Nephron (organoid): ENCODE results near the gene U2AF1L4.

Source experiments
- H3K27ac Mint-ChIP-seq, 3 experiments: 2 replicates each; pipeline ENCODE4 v1.8.0; 2020; ENCODE audit warnings: mixed read lengths in 3 of 3, mild to moderate bottlenecking in 2 of 3, moderate library complexity in 1 of 3
- H3K27me3 Mint-ChIP-seq: 2 replicates; pipeline ENCODE4 v1.8.0; 2021; ENCODE audit warnings: low read depth, mild to moderate bottlenecking, moderate library complexity, mixed read lengths
- H3K36me3 Mint-ChIP-seq: 2 replicates; pipeline ENCODE4 v1.8.0; 2020; ENCODE audit warnings: low read depth, mixed read lengths
- H3K4me1 Mint-ChIP-seq: 2 replicates; pipeline ENCODE4 v1.8.0; 2020; ENCODE audit warnings: mixed read lengths
- H3K4me3 Mint-ChIP-seq, 3 experiments: 2 replicates each; pipeline ENCODE4 v1.8.0; 2020; ENCODE audit warnings: mild to moderate bottlenecking in 3 of 3, mixed read lengths in 3 of 3, moderate library complexity in 2 of 3
- H3K9me3 Mint-ChIP-seq: 2 replicates; pipeline ENCODE4 v1.8.0; 2020; ENCODE audit warnings: mixed read lengths
- TF ChIP-seq, protein P1 (sequence below), 3 experiments: fragments of 200-600 bp; sonication (generic); IDR thresholded peaks; one replicate each; pipeline ENCODE4 v1.5.0; 2021; ENCODE audit warnings: antibody characterized with exemption in 3 of 3; ENCODE audit not compliant: unreplicated experiment in 3 of 3

Gene U2AF1L4

DNA sequence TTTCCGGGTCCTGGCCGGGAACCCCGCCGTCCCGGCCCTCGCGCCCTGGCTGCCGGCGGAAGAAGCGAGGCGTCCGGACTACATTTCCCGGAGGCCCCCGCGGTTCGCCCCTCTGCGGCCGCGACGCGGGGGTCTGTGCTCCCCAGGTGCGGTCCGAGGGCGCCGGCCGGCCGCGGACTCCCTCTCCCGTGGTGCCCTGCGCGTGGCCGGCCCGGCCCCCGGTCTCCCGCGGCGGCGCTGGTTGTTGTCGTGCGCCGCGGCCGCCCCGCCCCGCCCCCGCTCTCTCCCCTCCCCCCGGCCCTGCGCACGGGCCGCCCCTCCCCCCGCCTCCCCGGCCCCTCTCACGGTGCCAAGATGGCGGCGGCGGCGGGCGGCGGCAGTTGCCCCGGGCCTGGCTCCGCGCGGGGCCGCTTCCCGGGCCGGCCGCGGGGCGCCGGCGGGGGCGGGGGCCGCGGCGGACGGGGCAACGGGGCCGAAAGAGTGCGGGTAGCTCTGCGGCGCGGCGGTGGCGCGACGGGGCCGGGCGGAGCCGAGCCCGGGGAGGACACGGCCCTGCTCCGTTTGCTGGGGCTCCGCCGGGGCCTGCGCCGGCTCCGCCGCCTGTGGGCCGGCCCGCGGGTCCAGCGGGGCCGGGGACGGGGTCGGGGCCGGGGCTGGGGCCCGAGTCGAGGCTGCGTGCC lies 27.4 kb downstream of the U2AF1L4 start, which contains the start of gene KMT2B:
Gene KMT2B, plus strand, starts transcription at position 339 of the 680 bp plus-strand sequence. Its CDS starts 16 bp downstream, at position 355.
- peaks cover 13% of the 10 kb centered on the region for H3K4me1 Mint-ChIP-seq
- TF ChIP-seq, protein P1, sequence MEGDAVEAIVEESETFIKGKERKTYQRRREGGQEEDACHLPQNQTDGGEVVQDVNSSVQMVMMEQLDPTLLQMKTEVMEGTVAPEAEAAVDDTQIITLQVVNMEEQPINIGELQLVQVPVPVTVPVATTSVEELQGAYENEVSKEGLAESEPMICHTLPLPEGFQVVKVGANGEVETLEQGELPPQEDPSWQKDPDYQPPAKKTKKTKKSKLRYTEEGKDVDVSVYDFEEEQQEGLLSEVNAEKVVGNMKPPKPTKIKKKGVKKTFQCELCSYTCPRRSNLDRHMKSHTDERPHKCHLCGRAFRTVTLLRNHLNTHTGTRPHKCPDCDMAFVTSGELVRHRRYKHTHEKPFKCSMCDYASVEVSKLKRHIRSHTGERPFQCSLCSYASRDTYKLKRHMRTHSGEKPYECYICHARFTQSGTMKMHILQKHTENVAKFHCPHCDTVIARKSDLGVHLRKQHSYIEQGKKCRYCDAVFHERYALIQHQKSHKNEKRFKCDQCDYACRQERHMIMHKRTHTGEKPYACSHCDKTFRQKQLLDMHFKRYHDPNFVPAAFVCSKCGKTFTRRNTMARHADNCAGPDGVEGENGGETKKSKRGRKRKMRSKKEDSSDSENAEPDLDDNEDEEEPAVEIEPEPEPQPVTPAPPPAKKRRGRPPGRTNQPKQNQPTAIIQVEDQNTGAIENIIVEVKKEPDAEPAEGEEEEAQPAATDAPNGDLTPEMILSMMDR (IDR thresholded peaks at IDR 0.05; ENCODE audit: unreplicated experiment in 3 of 3): no peak
- peak within 1 kb of the TSS; percentile 92 to 96 (median 94) for H3K4me3 Mint-ChIP-seq
- peaks cover 19% of the 10 kb centered on the region for H3K36me3 Mint-ChIP-seq
- H3K27me3 Mint-ChIP-seq: peaks cover 4% of the 10 kb centered on the region
- peak within 1 kb of the TSS; percentile 85 to 96 (median 95) for H3K27ac Mint-ChIP-seq
- no peaks in the 10 kb centered on the region for H3K9me3 Mint-ChIP-seq

DNA sequence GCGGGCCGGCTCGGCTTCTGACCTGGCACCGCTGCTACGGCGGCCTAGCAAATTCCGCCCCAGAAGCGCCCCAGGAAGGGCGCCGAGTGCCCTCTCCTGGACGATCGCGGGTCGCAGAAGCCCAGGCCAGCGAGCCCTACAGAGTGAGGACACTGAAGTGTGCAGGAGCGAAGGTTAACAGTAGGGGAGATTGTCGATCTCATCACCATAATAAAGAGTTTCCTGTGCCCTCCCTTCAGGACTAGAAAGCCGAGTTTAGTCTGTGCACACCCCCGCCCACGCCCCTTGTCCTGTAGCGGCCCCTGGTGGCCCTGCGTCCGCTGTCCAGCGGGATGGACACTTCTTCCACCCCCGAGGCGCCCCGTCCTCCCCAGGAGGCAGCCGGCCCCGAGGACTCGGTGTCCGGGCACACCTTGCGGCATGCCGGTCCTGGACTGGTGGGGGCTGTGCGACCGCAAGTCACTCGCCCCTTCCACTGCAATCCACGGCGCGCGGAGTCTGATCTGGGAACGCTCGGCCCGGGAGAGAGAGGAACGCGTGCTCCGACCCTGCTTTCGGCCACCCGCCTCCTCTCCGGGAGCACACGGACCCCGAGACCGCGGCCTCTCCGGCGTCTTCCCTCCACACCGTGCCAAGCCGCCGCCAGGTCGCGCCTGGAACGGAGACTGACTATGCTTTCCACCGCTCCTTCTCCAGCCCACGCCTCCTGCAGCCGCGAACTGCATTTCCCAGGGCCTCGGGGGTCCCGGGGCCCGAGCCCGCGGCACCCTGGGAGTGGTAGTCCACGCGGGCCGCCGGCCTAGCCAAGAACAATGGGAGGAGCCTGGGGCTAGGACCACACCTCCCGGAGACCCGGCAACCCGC lies 28.2 kb downstream of the U2AF1L4 start:
- TF ChIP-seq, protein P1 (IDR thresholded peaks at IDR 0.05; ENCODE audit: unreplicated experiment in 3 of 3): peak; percentile 89 to 97 (median 92)
- Mint-ChIP-seq H3K27ac (peak overlapping the region; percentile 85 to 96 (median 95)), H3K9me3 (no peaks in the 10 kb centered on the region), H3K36me3 (peaks cover 12% of the 10 kb centered on the region), H3K4me3 (peak overlapping the region; percentile 90 to 91 (median 90)), H3K4me1 (peaks cover 13% of the 10 kb centered on the region), H3K27me3 (peaks cover 4% of the 10 kb centered on the region)

DNA sequence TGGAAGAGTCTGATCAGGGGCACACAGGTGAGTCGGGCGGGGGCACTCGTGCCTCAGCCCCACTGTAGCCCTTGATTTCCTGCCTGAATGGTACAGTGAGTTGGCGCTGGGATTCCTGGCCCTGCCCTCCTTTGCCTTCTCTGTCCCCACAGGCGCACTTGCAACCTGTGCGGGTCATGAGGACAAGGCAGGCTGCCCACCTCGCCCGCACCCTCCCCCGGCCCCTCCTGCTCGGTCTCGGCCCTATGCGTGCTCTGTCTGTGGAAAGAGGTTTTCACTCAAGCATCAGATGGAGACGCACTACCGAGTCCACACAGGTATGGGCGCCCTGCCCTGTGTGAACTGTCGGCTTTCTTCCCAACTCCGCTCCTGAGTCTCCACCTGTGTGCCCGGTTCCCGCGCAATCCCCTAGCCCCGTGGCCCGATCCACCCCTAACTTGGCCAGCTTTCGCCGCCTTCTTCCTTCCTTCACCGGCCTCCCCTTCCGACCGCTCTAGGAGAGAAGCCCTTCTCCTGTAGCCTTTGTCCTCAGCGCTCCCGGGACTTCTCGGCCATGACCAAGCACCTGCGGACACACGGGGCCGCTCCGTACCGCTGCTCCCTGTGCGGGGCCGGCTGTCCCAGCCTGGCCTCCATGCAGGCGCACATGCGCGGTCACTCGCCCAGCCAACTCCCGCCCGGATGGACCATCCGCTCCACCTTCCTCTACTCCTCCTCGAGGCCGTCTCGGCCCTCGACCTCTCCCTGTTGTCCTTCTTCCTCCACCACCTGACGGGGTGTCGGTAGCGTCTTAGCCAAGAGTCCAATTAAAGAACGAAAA lies 29.0 kb downstream of the U2AF1L4 start:
- TF ChIP-seq, protein P1 (IDR thresholded peaks at IDR 0.05; ENCODE audit: unreplicated experiment in 3 of 3): no peak
- Mint-ChIP-seq H3K27me3 (peaks cover 4% of the 10 kb centered on the region), H3K27ac (peak overlapping the region; percentile 85 to 96 (median 95)), H3K9me3 (no peaks in the 10 kb centered on the region), H3K4me3 (peak overlapping the region; percentile 90 to 91 (median 90)), H3K36me3 (peaks cover 7% of the 10 kb centered on the region), H3K4me1 (peaks cover 13% of the 10 kb centered on the region)

DNA sequence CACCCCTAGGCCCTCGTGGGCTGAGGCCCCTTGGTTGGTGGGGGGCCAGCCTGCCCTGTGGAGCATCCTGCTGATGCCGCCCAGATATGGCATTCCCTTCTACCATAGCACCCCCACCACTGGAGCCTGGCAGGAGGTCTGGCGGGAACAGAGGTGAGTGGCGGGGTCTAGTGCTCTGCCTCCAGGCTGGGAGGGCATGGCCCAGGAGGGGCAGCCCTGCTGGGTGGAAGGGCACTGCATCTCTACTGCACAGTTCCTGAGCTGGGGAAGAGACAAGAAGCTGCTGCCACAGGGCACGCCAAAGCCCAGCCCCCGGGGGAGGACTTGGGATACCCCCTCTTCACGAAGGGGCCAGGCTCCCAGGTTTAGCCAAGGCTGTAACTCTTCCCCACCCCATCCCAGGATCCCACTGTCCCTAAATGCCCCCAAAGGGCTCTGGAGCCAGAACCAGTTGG lies 29.8 kb downstream of the U2AF1L4 start:
- H3K27me3 Mint-ChIP-seq: peaks cover 4% of the 10 kb centered on the region
- no peaks in the 10 kb centered on the region for H3K9me3 Mint-ChIP-seq
- H3K27ac Mint-ChIP-seq: no peak overlapping the region
- H3K4me1 Mint-ChIP-seq: peaks cover 13% of the 10 kb centered on the region
- peaks cover 4% of the 10 kb centered on the region for H3K36me3 Mint-ChIP-seq
- peak overlapping the region; percentile 25 to 34 (median 34) for H3K4me3 Mint-ChIP-seq
- TF ChIP-seq, protein P1 (IDR thresholded peaks at IDR 0.05; ENCODE audit: unreplicated experiment in 3 of 3): no peak

DNA sequence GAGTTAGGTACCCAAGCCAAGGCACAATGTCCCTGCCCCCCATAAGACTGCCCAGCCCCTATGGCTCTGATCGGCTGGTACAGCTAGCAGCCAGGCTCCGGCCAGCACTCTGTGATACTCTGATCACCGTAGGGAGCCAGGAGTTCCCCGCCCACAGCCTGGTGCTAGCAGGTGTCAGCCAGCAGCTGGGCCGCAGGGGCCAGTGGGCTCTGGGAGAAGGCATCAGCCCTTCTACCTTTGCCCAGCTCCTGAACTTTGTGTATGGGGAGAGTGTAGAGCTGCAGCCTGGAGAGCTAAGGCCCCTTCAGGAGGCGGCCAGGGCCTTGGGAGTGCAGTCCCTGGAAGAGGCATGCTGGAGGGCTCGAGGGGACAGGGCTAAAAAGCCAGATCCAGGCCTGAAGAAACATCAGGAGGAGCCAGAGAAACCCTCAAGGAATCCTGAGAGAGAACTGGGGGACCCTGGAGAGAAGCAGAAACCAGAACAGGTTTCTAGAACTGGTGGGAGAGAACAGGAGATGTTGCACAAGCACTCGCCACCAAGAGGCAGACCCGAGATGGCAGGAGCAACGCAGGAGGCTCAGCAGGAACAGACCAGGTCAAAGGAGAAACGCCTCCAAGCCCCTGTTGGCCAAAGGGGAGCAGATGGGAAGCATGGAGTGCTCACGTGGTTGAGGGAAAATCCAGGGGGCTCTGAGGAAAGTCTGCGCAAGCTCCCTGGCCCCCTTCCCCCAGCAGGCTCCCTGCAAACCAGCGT lies 30.4 kb downstream of the U2AF1L4 start:
- Mint-ChIP-seq H3K4me3 (peak overlapping the region; percentile 76 to 84 (median 84)), H3K9me3 (no peaks in the 10 kb centered on the region), H3K27ac (peak overlapping the region in 2 of 3 experiments; percentile 68 to 70), H3K4me1 (peaks cover 13% of the 10 kb centered on the region), H3K36me3 (no peaks in the 10 kb centered on the region), H3K27me3 (peaks cover 4% of the 10 kb centered on the region)
- TF ChIP-seq, protein P1 (IDR thresholded peaks at IDR 0.05; ENCODE audit: unreplicated experiment in 3 of 3): no peak
